Activated CD8-positive, alpha-beta memory T cell treated with anti-CD3 and anti-CD28 coated beads for 4 hours (primary cell): Measurements from ENCODE around the gene SVIL.
"Not testable (repeated sequence)": the region's sequence is repeated elsewhere in the genome, so short reads cannot be mapped to it uniquely, and the experiment has no call there.

ENCODE experiments used
- DNase-seq, 2 donors: peaks; one replicate each; pipeline ENCODE4 v3.0.0-alpha.2; 2020; ENCODE audit warnings: low read depth in 2 of 2

The SVIL gene

DNA sequence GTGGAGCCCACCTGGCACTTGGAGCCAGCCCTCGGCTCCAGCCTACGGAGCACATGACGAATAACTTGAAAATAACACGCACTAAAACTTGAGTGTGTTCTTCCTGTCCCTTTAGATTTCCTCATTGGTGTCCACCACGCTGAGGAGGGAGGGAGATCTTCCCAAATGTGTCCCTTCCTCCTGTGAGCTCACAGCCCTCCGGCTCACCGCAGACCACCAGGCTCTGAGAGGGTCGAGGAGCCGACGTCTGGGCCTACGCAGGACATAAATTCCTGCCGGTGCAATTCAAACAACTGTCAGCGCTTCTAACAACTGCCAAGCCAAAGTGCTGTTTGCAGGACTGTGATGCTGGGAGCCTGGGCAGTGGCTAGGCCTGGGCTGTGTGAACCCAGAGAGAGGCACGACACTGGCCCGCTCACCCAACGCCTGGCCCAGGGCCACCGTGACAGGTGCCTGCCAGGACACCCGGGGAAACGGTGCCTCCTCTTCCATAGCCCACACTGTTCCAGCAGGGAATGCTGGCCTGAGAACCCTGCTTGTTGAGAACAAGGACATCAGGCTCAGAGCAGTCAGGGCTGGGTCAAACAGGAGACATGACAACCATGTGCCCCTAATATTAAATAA lies 118.3 kb downstream of the SVIL start:
- DNase-seq = not testable (repeated sequence)

DNA sequence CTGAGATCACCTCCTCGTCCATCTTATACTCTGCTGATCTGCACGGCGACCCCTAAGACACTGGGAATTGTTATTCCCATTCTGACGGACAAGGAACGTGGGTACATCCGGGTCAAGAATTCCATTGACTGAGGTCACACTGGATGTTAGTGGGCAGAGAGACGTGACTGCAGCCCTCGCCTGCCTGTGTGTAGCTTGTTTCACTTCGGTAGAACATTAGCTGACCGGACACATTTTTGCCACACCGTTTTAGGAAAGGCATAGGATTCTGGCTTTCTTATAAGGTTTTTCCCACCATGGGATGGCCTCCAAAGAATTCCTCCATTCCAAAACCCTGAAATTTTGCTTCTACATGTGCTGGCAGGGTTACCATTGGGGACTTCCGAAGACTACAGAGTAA lies 118.9 kb downstream of the SVIL start:
- DNase-seq = not testable (repeated sequence)

DNA sequence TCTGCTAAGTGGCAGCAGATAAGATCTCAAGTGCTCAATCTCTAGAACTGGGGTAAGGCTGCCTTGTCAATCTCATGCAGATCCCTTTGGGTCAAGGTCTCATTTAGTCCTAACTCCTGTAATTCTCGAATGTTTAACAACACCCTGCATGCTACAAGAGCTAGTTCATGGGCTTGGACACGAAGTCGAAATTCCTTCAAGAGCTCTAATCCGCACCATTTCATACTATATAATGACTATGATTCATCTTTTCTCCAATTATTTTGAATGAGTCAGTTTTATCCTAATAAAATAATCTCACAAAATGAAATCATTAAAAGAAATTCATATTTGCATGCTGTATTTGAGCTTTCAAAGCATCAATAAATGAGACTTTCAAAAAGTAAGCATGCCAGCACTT lies 119.7 kb downstream of the SVIL start:
- not testable (repeated sequence) for DNase-seq

DNA sequence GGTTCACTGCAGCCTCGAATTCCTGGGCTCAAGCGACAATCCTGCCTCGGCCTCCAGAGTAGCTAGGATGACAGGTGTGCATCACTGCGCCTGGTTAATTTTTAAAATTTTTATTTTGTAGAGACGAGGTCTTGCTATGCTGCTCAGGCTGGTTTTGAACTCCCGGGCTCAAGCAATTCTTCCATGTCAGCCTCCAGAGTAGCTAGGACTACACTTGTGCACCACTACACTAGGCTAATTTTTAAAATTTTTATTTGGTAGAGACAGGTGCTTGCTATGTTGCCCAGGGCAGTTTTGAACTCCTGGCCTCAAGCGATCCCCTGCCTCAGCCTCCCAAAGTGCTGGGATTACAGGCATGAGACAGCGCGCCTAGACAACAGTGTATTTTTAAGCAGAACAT lies 120.5 kb downstream of the SVIL start:
- no peak for DNase-seq

DNA sequence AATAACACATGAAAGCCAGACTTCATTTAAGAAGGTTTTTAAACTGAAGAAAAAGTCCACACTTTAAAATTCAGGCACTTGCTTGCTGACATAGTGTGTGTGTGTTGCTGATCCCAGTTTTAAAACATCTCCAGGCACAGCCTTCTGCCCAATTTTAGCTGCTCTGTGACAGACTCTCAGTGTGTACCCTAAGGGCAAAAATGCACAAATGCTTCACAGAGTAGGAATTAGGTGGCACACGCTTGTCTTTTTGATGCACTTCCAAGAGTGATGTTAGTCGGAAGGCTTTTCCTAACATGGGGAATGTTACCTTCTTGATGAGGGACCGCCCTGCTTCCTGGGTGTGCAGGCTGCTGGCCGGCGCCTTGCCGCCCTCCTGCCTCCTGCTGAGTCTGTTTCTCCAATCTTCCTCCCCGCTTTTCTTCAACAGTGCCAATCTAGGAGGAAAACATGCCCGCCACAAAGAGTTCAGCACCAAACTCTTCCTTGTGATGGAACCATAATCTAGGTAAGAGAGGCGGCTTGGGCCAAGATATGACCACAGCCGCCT lies 122.3 kb downstream of the SVIL start:
- no peak for DNase-seq

DNA sequence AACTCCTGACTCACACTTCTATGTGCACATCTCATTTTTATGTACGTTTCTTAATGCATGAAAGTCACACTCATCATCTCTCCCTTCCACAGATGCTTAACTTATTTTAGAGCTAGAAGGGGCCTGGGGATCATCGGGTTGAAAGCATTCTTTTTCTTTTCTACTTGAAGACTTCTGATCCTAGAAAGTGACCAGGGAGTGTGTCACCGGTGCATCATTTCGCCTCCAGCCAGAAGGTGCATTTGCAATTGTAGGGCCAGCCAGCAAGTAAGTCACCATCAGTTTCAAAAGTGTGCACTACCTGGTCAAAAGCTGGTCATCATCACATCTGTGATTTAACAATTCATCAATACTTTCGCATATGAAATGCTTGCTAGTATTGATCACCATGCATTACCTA lies 123.0 kb downstream of the SVIL start:
- not testable (repeated sequence) for DNase-seq

DNA sequence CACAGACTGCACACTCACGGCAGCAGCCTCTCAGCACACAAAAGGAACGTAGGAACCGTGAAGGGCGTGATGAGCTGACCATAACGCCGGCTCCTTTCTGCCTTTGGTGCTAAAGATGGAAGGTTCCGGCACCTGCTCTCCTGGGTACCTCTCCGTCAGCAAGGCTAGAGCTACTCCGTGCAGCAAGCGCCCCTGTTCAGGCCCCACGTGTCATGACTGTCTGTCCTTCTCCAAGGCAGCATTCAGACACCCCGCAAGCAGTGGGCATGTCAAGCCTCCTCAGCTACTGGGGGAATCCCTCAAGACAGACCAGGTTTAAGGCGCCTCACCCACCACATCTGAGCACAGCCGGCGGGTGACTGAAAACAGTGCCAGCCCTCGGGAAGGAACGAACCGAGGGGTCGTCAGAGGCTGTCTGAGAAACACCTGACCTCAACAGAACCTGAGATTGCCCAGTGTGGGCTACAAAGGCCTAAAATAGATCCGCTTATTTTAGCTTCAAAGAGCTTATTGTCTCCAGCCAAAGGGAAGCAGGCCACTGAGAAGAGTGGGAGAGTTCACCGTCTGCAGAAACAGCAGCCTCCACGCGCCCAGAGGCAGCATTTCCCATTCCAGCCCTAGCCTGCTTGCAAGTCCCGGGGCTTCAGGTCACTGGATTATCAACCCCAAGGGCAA lies 124.2 kb downstream of the SVIL start:
- DNase-seq = not testable (repeated sequence)

DNA sequence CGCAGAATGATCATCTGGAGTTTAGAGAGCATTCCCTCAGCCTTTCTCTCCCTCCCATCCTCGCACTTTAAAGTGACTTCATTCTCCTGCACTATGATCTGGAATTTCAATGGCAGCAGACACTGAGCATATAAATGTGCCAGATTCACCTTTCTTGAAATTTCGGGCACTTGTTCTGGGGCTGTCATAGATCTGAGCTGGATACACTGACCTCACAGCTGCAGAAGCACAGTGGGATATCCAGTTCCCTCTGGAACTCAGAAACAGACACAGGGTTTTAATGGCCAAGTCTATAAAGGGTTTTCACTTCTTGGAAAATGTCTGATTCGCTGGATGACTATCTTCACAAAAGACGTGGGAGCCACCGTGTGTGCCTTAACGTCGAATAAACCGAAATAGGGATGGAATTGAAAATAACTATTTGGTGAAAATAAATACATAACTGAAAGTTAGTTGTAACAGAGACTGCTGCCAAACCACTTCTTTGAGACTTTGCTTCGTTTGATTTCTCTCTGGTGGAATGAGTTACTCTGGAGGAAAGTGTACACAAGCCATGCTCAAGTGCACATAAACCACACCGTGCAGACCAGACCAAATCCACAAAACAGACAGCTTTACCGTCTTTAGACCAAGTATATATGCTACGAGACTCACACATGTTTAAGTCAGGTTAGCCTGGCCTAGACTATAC lies 126.1 kb downstream of the SVIL start:
- DNase-seq = no peak

DNA sequence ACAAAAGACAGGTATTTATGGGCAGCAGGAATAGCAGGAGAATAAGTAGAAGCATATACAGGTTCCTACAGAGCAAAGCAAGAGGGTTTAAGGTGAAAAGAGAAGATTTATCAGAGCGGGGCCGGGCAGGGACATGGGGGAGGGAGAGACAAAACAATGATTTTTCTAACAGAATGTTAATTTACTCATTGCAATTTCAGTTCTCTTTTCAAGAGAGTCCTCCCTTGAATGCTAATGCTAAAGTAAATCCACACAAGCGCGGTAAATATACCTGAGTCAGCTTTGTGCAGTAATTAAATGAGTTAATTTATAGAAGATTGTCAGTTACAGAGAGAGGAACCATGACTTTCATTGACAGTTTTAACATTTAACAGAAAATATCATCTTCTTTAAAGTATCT lies 127.0 kb downstream of the SVIL start:
- DNase-seq = not testable (repeated sequence)

DNA sequence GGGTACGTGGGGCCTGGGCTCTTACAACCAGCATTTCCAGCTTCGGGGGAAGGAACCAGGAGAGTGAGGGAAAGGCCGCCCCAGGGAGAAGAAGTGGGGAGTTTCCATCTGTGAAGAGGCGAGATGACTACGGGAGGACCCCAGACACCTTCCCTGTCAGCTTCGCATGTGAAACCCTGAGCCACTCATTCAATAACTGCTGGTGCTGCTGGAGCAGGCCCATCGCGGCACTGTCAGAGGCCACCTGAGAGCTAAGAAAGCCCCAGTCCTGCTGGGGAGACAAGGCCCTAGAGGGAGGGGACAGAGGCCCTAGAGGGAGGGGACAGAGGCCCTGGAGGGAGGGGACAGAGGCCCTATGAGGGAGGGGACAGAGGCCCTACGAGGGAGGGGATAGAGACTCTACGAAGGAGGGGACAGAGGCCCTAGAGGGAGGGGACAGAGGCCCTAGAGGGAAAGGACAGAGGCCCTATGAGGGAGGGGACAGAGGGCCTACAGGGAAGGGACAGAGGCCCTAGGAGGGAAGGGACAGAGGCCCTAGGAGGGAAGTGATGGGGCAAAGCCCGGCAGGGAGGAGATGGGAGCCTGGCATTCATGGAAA lies 128.3 kb downstream of the SVIL start:
- DNase-seq = not testable (repeated sequence)

DNA sequence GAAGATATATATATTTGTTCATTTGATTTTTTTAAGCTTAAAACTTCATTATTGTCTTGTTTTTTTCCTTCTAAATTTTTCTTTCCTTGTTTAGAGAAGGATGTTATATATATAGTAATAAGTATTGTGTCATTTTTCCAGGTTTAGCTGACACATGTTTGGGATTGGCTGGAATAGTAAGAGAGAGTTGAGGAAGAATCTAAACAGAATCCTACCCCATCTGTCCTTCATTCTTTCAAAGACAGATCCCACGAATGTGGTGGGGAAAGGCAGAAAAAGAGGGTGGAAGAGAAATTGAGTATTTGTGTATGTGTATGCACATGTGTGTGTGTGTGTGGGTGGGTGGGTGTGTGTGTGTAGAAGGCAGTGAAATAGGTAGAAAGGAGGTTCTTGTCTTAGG lies 132.4 kb downstream of the SVIL start:
- DNase-seq = no peak

DNA sequence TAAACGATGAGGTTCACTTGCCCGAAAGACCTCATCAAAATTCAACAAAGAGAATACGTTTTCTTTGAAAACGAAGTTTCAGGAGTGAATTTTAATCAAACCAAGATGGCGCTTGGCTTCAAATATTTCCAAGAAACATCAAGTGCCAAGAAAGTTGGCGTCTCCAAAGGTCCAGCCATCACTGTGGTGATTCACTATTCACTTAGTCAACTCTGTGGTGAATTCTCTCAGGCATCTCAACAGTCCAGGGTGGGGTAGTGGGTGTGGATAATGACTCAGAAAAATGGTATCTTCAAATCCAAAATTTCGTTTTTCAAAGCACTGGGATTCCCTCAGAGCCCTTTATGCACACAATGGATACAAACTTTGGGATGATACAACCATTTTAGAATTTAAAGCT lies 133.1 kb downstream of the SVIL start:
- DNase-seq = no peak

DNA sequence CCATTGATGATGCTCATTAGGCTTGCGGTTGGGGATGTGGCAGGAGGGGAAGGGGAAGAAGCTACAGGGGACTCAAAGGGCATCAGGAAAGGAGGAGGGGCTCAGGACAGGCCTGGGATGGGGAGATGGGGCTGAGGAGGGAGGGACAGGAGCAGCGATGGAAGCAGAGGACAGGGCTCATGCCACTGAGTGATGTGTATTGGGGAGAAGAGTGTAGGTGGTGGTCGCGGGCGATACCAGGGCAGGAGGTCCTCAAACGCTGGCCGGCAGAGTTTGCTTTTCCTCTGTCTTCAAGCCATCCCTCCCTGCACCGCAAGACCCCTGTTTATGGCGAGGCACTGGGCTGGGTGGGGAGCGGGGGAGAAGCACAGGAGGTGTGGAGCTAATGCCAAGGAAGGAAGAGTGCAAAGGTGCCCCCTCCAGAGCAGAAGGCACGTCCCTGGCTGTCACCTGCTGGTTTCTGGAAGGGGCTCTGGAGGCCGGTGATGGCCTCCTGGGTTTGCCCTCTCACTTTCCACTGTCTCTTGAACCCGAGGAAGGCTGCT lies 134.7 kb downstream of the SVIL start:
- no peak for DNase-seq

DNA sequence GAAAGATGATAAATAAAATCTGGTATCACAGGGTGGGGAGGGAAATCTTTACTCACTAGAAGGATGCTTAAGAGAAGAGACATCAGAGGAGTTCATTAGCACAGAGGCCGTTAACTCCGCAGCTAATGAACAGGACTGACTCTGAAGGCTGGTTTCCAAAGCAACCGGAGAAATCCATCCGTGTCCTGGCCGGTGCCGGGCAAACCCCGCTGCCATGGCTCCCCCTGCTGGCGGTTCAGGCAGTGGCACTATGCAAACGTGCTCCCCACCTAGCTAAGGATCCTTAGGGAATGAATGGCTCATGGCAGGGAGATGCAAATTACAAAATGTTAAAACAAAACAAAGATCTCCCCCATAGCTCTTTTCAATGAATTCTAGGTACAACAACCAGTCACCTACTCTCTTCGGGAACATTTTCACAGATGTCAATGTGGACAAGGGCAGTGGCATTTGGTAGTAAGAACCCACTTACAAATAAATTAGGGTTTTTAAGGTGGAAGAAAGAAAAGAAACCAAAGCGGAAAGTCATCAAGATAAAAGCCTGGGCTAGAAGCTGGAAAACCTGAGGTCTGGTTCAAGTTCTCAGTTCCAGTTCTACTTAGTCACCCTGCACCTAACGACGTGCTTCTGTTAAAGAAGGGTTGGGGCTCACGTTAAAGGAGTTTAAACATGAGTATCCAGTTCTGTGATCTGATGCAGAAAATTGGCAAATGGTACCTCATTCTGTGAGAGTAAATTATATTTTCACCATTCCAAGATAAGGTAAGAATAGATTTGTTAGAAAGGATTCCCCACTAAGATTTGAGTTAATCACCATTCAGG lies 138.2 kb downstream of the SVIL start:
- peak; percentile 16 to 20 for DNase-seq

DNA sequence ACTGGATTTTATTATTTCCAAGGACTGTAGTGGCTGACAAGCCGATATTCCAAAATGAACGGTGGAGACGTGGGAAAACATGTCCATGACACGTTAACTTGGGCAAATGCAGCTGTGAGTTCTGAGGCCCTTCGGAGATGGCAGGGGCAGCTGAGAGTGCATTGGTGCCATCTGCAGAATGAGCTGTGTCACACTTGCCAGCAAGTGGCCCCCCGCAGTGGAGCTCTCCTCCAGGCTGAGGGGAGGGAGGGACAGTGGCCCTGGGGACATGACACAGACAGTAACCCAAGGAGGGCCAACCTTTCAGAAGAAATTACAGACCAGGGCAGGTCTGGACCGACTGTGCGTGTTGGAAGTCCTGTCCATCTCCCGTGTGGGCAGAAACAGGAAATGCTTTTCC lies 139.4 kb downstream of the SVIL start:
- DNase-seq = no peak

DNA sequence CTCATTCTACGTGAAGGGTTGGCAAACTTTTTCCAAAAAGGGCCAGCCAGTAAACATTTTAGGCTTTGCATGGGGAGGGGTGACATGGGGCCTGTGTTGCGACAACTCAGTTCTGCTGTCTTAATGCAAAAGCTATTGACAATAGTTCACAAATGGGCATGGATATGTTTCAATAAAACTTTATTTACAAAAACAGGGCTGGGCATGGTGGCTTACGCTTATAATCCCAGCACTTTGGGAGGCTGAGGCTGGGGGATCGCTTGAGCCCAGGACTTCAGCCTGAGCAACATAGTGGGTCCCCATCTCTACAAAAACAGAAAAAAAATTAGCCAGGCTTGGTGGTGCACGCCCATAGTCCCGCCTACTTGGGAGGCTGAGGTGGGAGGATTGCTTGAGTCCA lies 141.1 kb downstream of the SVIL start:
- DNase-seq = no peak

DNA sequence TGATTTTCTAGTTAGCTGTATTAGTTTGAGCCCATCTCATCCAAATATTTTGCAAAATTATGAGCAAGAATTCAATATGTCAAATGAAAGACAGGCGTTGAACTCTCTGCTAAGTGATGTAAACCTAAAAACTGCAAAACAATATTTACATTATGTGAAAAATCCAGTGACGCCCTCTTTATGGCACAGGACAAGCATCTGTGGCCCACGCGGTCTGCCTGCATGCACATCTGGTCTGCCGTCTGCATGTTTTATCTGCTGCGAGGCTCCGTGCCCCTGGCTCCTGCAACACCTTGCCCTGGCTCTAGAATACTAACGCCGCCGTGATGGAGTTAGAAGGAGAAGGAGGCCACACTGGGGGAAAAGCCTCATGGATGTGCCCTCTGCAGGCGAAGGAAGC lies 142.0 kb downstream of the SVIL start:
- DNase-seq = no peak

DNA sequence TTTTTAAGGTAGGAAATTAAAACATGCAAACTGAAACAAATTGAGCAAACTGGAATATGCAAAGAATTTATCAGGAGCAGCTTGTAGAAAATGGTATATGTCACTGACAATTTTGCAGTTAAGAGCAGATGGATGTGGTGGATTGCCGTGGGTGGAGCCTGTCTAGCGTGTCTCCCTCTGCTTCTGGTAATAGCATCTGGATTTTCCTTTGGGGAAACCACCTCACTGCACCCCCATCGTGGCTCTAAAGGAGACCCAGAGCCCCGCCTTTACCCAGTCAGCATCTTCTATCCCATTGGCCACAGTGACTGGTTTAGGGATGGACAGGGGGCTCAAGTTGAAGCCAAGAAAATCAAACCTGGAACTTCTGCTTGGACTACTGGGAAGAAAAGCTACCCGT lies 142.9 kb downstream of the SVIL start:
- no peak for DNase-seq

DNA sequence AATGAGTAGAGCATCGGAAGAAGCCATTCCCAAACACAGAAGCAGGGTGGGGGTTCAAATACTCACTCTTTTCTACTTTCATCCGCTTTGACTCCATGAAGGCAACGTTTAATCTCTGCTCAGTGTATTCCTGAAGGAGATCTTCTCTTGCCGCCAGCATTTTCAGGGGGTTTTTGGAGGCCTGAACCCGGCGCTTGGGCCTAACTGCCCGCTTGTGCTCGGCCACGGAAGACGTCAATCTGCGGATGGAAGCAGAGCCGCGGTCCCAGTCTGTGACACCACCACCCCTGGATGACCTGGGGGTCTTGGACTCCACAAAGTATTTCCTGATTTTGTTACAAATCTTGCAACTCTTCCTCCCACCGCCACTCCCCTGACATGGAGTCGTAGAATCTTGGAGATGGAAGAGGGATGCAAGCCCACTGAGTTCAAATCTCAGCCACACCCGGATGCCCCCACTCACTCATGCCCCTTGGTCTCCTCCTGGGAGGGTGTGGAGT lies 143.9 kb downstream of the SVIL start:
- DNase-seq = not testable (repeated sequence)

DNA sequence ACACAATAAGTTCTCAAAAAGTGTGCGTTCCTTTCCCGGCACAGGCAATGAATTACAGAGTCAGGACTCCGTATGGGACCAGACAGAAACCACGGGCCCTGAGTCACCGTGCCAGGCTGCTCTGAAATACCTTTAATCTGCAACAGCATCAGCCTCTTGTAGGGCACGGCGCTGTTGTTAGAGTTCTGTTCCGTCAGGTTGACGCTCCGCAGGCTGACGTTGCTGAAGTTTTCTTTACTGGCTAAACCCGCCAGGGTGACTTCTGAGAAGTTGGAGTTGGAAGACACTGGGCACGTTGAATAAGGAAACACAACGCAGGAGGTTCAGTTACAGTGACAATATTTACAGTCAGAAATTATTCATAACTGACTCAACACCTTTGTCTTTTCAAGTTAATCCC lies 146.3 kb downstream of the SVIL start:
- DNase-seq = not testable (repeated sequence)

DNA sequence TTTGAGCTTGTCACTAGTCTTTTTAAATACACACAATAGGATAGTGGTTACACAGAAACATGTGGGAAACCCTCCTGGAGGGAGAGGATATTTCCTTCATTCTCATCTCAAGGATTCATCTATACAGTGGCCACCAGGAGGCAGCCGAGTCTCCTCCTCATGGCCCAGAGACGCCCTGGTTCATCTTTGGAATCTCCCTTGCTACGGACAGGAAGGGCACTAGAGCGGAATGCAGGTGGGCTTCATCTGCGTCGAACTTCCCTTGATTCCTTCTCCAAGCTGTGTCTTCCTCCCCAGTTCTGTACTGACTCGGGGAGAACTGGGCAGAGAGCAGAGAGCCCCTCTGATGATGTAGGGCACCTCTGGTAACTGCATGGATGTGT lies 146.9 kb downstream of the SVIL start:
- not testable (repeated sequence) for DNase-seq
